ENCODE measurements around the gene HIBCH. TPM values are rescaled to one million over a fixed set of nuclear protein-coding genes. Genes with fewer than 3 reads are reported as not detected.

HIBCH gene
- total and polyA plus RNA-seq, 9 of the 15 experiments (the other 6 are each of a cell fraction or from before 2014, with no cell fraction given), result 17.0 to 65.4 (median 28.3) TPM

GRCh38 chr2:190366248-190366753 lies 46.7 kb upstream of the HIBCH start:
- Histone ChIP-seq H3K36me3 (ENCODE audit: control insufficient read depth, insufficient read depth, low read length) (no peaks in the 10 kb centered on the region; the same call in 2 of the 3 replicates), H4K20me1 (replicated peaks; ENCODE audit: control insufficient read depth, insufficient read depth, low read length) (no peaks in the 10 kb centered on the region), H3K79me2 (ENCODE audit: control insufficient read depth, insufficient read depth, low read length) (no peaks in the 10 kb centered on the region), H3K4me1 (replicated peaks in 1 of 2; ENCODE audit: control insufficient read depth in 2 of 2, insufficient read depth in 2 of 2, low read length in 2 of 2) (peaks cover 0 to 5% of the 10 kb centered on the region in 2 experiments; a peak in 3 of 5 replicates), H3K9ac (ENCODE audit: insufficient read depth in 1 of 2, low read depth in 2 of 2, low read length in 2 of 2) (no peak overlapping the region; a peak in 1 of 4 replicates), H3K9me1 (ENCODE audit: control insufficient read depth, insufficient read depth, low read length) (no peaks in the 10 kb centered on the region), H3K27ac (ENCODE audit: extremely low read depth, low read depth, low read length) (no peak overlapping the region), H3K27me3 (ENCODE audit: control insufficient read depth in 2 of 2, insufficient read depth in 2 of 2, low read length in 2 of 2) (no peaks in the 10 kb centered on the region), H3K4me3 (no peak overlapping the region), H3K4me2 (ENCODE audit: insufficient read depth, low read length) (no peak overlapping the region), H2AFZ (ENCODE audit: low read depth, low read length) (no peak overlapping the region), H3K9me3 (replicated peaks; ENCODE audit: control insufficient read depth, insufficient read depth, low read depth, low read length) (no peaks in the 10 kb centered on the region)
- in situ Hi-C loops (cut with MboI), result no loop called here
- ATAC-seq, result no peak
- no TSS peak for BruUV-seq (replicated peaks)
- intact Hi-C loops (cut with micrococcal nuclease), result no loop called here
- no peak for TF ChIP-seq XRCC5 (IDR thresholded peaks at IDR 0.05; ENCODE audit: low read depth, low read length)
- TF ChIP-seq ZNF212 (CRISPR knock-in tag; IDR thresholded peaks at IDR 0.05), result 0 out of 2 replicates have a peak, but pooled peaks have one; percentile 17
- no peak for TF ChIP-seq THAP12 (CRISPR knock-in tag; IDR thresholded peaks at IDR 0.05)
- no peak for TF ChIP-seq RBBP5 (IDR thresholded peaks at IDR 0.05; ENCODE audit: borderline replicate concordance, insufficient read depth, low read length, poor library complexity, severe bottlenecking)
- CTCF ChIA-PET (ENCODE audit: low intra/inter-chr PET ratio), result no interaction called here
- POLR2A ChIA-PET, result interaction anchor here (0.5 kb wide), 1 partner anchor 59 kb away, joined by 3 read pairs; no protein-coding TSS in a partner anchor
- WGBS (ENCODE audit: insufficient coverage, low coverage, missing lambda C conversion rate), result 69% methylated on average over 6 of the region's 11 CpGs
- no peak for FAIRE-seq
- DNase-seq (ENCODE audit: extremely low read depth in 1 of 4, low spot score in 3 of 4), result no peak

Measured in K562 (cell line).